Fibroblast of mammary gland (primary cell): ENCODE results near the gene CHFR.
"Not testable (repeated sequence)": the region's sequence is repeated elsewhere in the genome, so short reads cannot be mapped to it uniquely, and the experiment has no call there.

ENCODE experiments used
- DNase-seq: peaks from one replicate; pipeline ENCODE4 v3.0.0-alpha.2; 2010; ENCODE audit warnings: low read depth
- H3K4me3 ChIP-seq: 2 replicates; pipeline ENCODE4 v1.5.1; 2011; ENCODE audit warnings: low read depth, mild to moderate bottlenecking, low read length, moderate library complexity; ENCODE audit not compliant: control insufficient read depth
- TF ChIP-seq, protein P1 (sequence below): conservative IDR thresholded peaks from 2 replicates; pipeline ENCODE4 v1.5.1; 2011; ENCODE audit warnings: low read depth, low read length, inconsistent platforms; ENCODE audit not compliant: control insufficient read depth, insufficient read depth

The CHFR gene

GRCh38 chr12:132848521-132848920 lies 38.9 kb downstream of the CHFR start:
- TF ChIP-seq, protein P1, sequence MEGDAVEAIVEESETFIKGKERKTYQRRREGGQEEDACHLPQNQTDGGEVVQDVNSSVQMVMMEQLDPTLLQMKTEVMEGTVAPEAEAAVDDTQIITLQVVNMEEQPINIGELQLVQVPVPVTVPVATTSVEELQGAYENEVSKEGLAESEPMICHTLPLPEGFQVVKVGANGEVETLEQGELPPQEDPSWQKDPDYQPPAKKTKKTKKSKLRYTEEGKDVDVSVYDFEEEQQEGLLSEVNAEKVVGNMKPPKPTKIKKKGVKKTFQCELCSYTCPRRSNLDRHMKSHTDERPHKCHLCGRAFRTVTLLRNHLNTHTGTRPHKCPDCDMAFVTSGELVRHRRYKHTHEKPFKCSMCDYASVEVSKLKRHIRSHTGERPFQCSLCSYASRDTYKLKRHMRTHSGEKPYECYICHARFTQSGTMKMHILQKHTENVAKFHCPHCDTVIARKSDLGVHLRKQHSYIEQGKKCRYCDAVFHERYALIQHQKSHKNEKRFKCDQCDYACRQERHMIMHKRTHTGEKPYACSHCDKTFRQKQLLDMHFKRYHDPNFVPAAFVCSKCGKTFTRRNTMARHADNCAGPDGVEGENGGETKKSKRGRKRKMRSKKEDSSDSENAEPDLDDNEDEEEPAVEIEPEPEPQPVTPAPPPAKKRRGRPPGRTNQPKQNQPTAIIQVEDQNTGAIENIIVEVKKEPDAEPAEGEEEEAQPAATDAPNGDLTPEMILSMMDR, result no peak
- DNase-seq, result no peak
- H3K4me3 ChIP-seq, result no peak overlapping the region

- no peak for DNase-seq
- TF ChIP-seq, protein P1, result no peak
- no peak overlapping the region for H3K4me3 ChIP-seq
These were observed 39.7 kb downstream of the CHFR start for GRCh38 chr12:132847363-132848356.

DNA sequence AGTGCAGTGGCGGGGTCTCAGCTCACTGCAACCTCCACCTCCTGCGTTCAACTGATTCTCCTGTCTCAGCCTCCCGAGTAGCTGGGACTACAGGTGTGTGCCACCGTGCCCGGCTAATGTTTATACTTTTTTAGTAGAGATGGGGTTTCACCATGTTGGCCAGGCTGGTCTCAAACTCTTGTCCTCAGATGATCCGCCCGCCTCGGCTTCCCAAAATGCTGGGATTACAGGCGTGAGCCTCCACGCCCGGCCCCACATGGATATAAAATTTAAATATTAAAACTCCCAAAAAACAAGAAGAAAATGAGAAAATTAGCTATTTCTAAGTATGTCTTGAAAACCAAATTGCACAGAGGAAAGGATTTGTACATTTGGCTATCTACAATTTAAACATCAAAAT lies 42.7 kb downstream of the CHFR start:
- not testable (repeated sequence) for H3K4me3 ChIP-seq, DNase-seq

DNA sequence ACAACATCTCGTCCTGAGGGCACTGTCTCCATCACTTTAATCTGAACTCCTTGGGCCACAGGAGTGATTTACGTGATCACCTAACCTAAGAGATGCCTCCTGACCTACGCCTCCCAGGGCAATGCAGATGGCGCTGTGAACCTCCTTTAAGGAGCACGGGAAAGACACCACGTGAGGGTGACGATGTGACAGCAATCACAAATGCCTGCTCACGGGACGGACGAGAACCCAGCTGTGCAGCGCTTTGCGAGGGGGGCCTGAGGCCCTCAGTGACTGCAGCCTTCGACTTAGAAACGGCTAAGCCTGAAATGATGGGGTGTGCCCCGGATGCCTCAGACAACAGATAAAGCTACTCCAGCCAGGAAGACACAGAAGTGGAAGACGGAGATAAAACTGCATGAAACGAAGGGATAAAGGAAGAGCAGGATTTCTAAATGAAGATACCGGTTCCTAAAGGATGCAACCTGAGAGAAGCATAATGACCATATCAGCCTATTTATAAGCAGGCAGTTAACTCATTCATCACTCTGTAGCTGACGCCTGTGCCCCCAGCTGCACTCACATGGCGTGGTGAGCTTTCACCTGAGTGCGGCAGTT lies 44.9 kb downstream of the CHFR start:
- no peak overlapping the region for H3K4me3 ChIP-seq
- TF ChIP-seq, protein P1, result no peak
- DNase-seq, result no peak

- TF ChIP-seq, protein P1, result no peak
- H3K4me3 ChIP-seq, result no peak overlapping the region
- no peak for DNase-seq
These were observed 46.3 kb downstream of the CHFR start for GRCh38 chr12:132841151-132841550.

DNA sequence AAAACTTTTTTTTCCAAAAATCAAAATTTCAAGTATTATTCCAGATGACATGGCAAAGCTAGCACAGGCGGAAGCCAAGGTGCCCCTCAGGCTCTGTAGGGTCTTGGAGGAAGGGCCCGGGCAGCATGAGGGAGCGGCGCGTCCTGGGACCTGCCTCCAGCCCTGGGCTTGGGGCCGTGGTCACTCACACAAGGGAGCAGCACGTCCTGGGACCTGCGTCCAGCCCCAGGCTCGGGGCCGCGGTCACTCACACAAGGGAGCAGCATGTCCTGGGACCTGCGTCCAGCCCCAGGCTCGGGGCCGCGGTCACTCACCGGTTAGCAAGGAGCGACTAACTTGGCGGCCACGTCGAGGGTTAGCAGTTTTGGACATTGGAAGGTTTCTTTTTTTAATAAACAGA lies 46.9 kb downstream of the CHFR start:
- TF ChIP-seq, protein P1, result no peak
- DNase-seq, result no peak
- H3K4me3 ChIP-seq, result no peak overlapping the region

GRCh38 chr12:132839558-132840235 lies 47.7 kb downstream of the CHFR start:
- DNase-seq, result no peak
- TF ChIP-seq, protein P1, result no peak
- no peak overlapping the region for H3K4me3 ChIP-seq
